Vagina (tissue), 2 donors: Measurements from ENCODE around the gene VPS72.

Experiments used
- POLR2A ChIP-seq, 2 donors: fragments of 450-650 bp; IDR thresholded peaks; one replicate each; pipeline ENCODE4 v1.6.1; 2017; ENCODE audit warnings: antibody characterized with exemption in 2 of 2, mild to moderate bottlenecking in 2 of 2, moderate library complexity in 2 of 2
- POLR2AphosphoS5 ChIP-seq, 2 donors: sonication (generic); formaldehyde crosslinking; IDR thresholded peaks; one replicate each; pipeline ENCODE4 v1.9.0; 2017; ENCODE audit warnings: antibody characterized with exemption in 2 of 2, mild to moderate bottlenecking in 2 of 2, low read depth in 1 of 2; ENCODE audit not compliant: insufficient read depth in 1 of 2

DNA sequence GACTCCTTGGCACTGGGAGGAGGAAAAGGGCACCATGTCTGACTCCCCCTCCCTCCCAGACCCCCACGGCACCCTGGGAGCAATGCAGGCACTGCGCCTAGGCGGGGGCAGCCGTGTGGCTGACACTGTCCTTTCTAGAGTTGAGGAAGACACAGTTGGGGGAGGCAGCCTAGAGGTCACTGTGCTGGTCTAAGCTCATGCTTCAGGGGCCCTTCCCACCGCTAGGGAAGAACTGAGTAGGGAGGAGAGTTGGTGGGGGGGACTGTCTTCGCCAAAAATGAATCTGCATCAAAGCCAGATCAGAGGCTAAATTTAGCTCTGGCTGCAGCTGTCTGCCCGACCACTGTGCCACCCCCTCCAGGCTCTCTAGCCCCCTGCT lies 47.0 kb downstream of the VPS72 start:
- TF ChIP-seq POLR2AphosphoS5 (IDR thresholded peaks at IDR 0.05; ENCODE audit: insufficient read depth in 1 of 2, low read depth in 1 of 2) (no peak), POLR2A (IDR thresholded peaks at IDR 0.05) (no peak)
